Measurements from ENCODE around the gene MEG3. TPM values are rescaled to one million over a fixed set of nuclear protein-coding genes. Genes with fewer than 3 reads are reported as not detected.

MEG3 gene
- total RNA-seq, 4 donors from 2014 or later: 6.0 to 23.7 (median 9.4) TPM

GRCh38 chr14:100899884-100900771 is 74.2 kb downstream of the MEG3 start:
- TF ChIP-seq CTCF (IDR thresholded peaks at IDR 0.05): no peak
- no peak for TF ChIP-seq POLR2A (IDR thresholded peaks at IDR 0.05)
- Histone ChIP-seq H3K27ac (no peak overlapping the region), H3K9me3 (no peaks in the 10 kb centered on the region), H3K36me3 (no peaks in the 10 kb centered on the region), H3K27me3 (no peaks in the 10 kb centered on the region), H3K4me3 (replicated peaks in 1 of 3) (no peak overlapping the region), H3K4me1 (no peaks in the 10 kb centered on the region)
- WGBS, 2 donors: 38 to 44% methylated on average over 19 of the region's 19 CpGs
- intact Hi-C loops (cut with DNase I): no loop called here
- no peak for DNase-seq

GRCh38 chr14:100900837-100901390 is 75.0 kb downstream of the MEG3 start:
- intact Hi-C loops (cut with DNase I): no loop called here
- 61 to 63% methylated on average over 12 to 15 of the region's 15 CpGs for WGBS, 2 donors
- no peak overlapping the region for H3K27ac ChIP-seq
- H3K4me1 ChIP-seq: no peaks in the 10 kb centered on the region
- no peak for DNase-seq
- H3K27me3 ChIP-seq: no peaks in the 10 kb centered on the region
- TF ChIP-seq CTCF (IDR thresholded peaks at IDR 0.05): peak in 1 of 6 experiments; percentile 4
- TF ChIP-seq POLR2A (IDR thresholded peaks at IDR 0.05): no peak
- no peak overlapping the region for H3K4me3 ChIP-seq (replicated peaks in 1 of 3)
- no peaks in the 10 kb centered on the region for H3K36me3 ChIP-seq
- H3K9me3 ChIP-seq: no peaks in the 10 kb centered on the region

- intact Hi-C loops (cut with DNase I): no loop called here
- WGBS, 2 donors: 90 to 92% methylated on average over 10 to 12 of the region's 12 CpGs
- TF ChIP-seq CTCF (IDR thresholded peaks at IDR 0.05) (no peak), POLR2A (IDR thresholded peaks at IDR 0.05) (no peak)
- Histone ChIP-seq H3K36me3 (no peaks in the 10 kb centered on the region), H3K4me1 (no peaks in the 10 kb centered on the region), H3K9me3 (no peaks in the 10 kb centered on the region), H3K4me3 (replicated peaks in 1 of 3) (no peak overlapping the region), H3K27ac (no peak overlapping the region), H3K27me3 (no peaks in the 10 kb centered on the region)
- no peak for DNase-seq
Observed at GRCh38 chr14:100901391-100902183, 75.7 kb downstream of the MEG3 start.

- intact Hi-C loops (cut with DNase I): no loop called here
- H3K27me3 ChIP-seq: no peaks in the 10 kb centered on the region
- H3K27ac ChIP-seq: no peak overlapping the region
- no peaks in the 10 kb centered on the region for H3K36me3 ChIP-seq
- TF ChIP-seq POLR2A (IDR thresholded peaks at IDR 0.05) (no peak), CTCF (IDR thresholded peaks at IDR 0.05) (no peak)
- no peaks in the 10 kb centered on the region for H3K9me3 ChIP-seq
- no peak overlapping the region for H3K4me3 ChIP-seq (replicated peaks in 1 of 3)
- H3K4me1 ChIP-seq: no peaks in the 10 kb centered on the region
- whole genome bisulfite sequencing, 2 donors: 56% methylated on average over 17 to 18 of the region's 18 CpGs
- no peak for DNase-seq
Observed at GRCh38 chr14:100902295-100903133, 76.6 kb downstream of the MEG3 start.

All from thyroid gland (tissue), 4 donors.